ENCODE measurements around the gene NCSTN. TPM values are rescaled to one million over a fixed set of nuclear protein-coding genes. Genes with fewer than 3 reads are reported as not detected.

The NCSTN gene
- total and polyA plus RNA-seq, 10 of the 15 experiments (the other 5 are each of a cell fraction or from before 2014, with no cell fraction given), result 33.3 to 88.2 (median 60.4) TPM

GRCh38 chr1:160325252-160325651, 17.9 kb upstream of the NCSTN start (continued):
- TF ChIP-seq SKIL (IDR thresholded peaks at IDR 0.05; ENCODE audit: low read depth, poor library complexity, severe bottlenecking), result no peak
- no peak for TF ChIP-seq SMAD5 (IDR thresholded peaks at IDR 0.05; ENCODE audit: low read depth)
- TF ChIP-seq HDAC6 (IDR thresholded peaks at IDR 0.05; ENCODE audit: unreplicated experiment), result no peak
- no peak for TF ChIP-seq CREM (IDR thresholded peaks at IDR 0.05; ENCODE audit: low read depth)
- no peak for TF ChIP-seq SUPT20H (IDR thresholded peaks at IDR 0.05; ENCODE audit: borderline replicate concordance, control insufficient read depth, low read depth, low read length)
- TF ChIP-seq SPI1 (IDR thresholded peaks at IDR 0.05; ENCODE audit: borderline replicate concordance, insufficient read depth, low read depth, low read length), result no peak
- no peak for TF ChIP-seq TCF3 (IDR thresholded peaks at IDR 0.05; ENCODE audit: borderline replicate concordance, insufficient read depth, low read depth, low read length)

GRCh38 chr1:160326418-160326817, 16.8 kb upstream of the NCSTN start:
- no TSS peak for BruUV-seq (replicated peaks)
- DNase-seq (ENCODE audit: low read depth, low spot score) (no peak), ATAC-seq (no peak), FAIRE-seq (peak; percentile 65)
- Histone ChIP-seq H3K79me2 (ENCODE audit: control insufficient read depth, insufficient read depth, low read length) (no peaks in the 10 kb centered on the region; the same call in 1 of the 2 replicates), H3K4me2 (ENCODE audit: control insufficient read depth, insufficient read depth) (no peak overlapping the region), H3K9me3 (replicated peaks; ENCODE audit: control insufficient read depth, insufficient read depth, low read length) (no peaks in the 10 kb centered on the region), H3K9ac (ENCODE audit: control insufficient read depth, insufficient read depth, low read length) (no peak overlapping the region), H4K20me1 (ENCODE audit: control insufficient read depth, insufficient read depth) (no peaks in the 10 kb centered on the region), H2AFZ (ENCODE audit: control insufficient read depth, low read depth, low read length) (no peak overlapping the region), H3K4me3 (no peak overlapping the region), H3K27ac (ENCODE audit: control insufficient read depth, insufficient read depth) (no peak overlapping the region), H3K36me3 (ENCODE audit: control insufficient read depth in 2 of 2, insufficient read depth in 2 of 2, low read length in 1 of 2) (peaks cover 10 to 55% of the 10 kb centered on the region in 2 experiments), H3K27me3 (replicated peaks in 1 of 2; ENCODE audit: control insufficient read depth in 2 of 2, insufficient read depth in 2 of 2, low read length in 1 of 2) (no peaks in the 10 kb centered on the region), H3K4me1 (ENCODE audit: control insufficient read depth, insufficient read depth, low read length) (no peaks in the 10 kb centered on the region)
- RAD21 ChIA-PET (ENCODE audit: unreplicated experiment), result no interaction called here
- POLR2A ChIA-PET, result no interaction called here
- CTCF ChIA-PET, result no interaction called here
- 96% methylated on average over 5 of the region's 5 CpGs for WGBS (ENCODE audit: insufficient coverage, insufficient replicate concordance, low lambda C conversion rate, missing lambda C conversion rate)
- intact Hi-C loops (cut with micrococcal nuclease; ENCODE audit: unreplicated experiment), result no loop called here
- in situ Hi-C loops (cut with MboI), result loop anchor here (25.0 kb wide), 1 partner anchor 1289 kb away; no protein-coding TSS in a partner anchor
- SMC1A ChIA-PET (ENCODE audit: uncharacterized antibody, unreplicated experiment), result interaction anchor here (0.6 kb wide), 1 partner anchor 176 kb away, joined by 3 read pairs; no protein-coding TSS in a partner anchor
- TF ChIP-seq KAT2A (conservative IDR thresholded peaks at IDR 0.05; ENCODE audit: control insufficient read depth, low read depth, low read length) (no peak), BCL3 (IDR thresholded peaks at IDR 0.05; ENCODE audit: borderline replicate concordance, insufficient read depth, low read depth, low read length, poor library complexity, severe bottlenecking) (no peak), ZNF274 (IDR thresholded peaks at IDR 0.05; ENCODE audit: insufficient read depth, insufficient read length) (no peak), SP1 (IDR thresholded peaks at IDR 0.05; ENCODE audit: low read depth, low read length) (no peak), HCFC1 (IDR thresholded peaks at IDR 0.05; ENCODE audit: low read length) (no peak), IKZF1 (conservative IDR thresholded peaks at IDR 0.05) (no peak), MTA3 (IDR thresholded peaks at IDR 0.05; ENCODE audit: borderline replicate concordance, low read length) (no peak), SREBF1 (IDR thresholded peaks at IDR 0.05; ENCODE audit: low read length) (no peak), NR2F1 (conservative IDR thresholded peaks at IDR 0.05) (no peak), SMAD1 (IDR thresholded peaks at IDR 0.05; ENCODE audit: low read depth, partially characterized antibody) (no peak), SIN3A (IDR thresholded peaks at IDR 0.05; ENCODE audit: low read depth, low read length) (no peak), BACH1 (IDR thresholded peaks at IDR 0.05; ENCODE audit: borderline replicate concordance) (no peak), SIX5 (IDR thresholded peaks at IDR 0.05; ENCODE audit: low read depth, low read length, severe bottlenecking) (no peak), PAX5 (IDR thresholded peaks at IDR 0.05; ENCODE audit: borderline replicate concordance, low read depth, low read length) (no peak), ZSCAN29 (IDR thresholded peaks at IDR 0.05) (no peak), DPF2 (IDR thresholded peaks at IDR 0.05) (no peak), SUPT20H (IDR thresholded peaks at IDR 0.05; ENCODE audit: borderline replicate concordance, control insufficient read depth, low read depth, low read length) (no peak), SRF (IDR thresholded peaks at IDR 0.05; ENCODE audit: low read depth in 2 of 2, low read length in 2 of 2) (no peak)

Measured in GM12878 (cell line).